ENCODE measurements around the gene PNLIPRP3.

Gene PNLIPRP3

DNA sequence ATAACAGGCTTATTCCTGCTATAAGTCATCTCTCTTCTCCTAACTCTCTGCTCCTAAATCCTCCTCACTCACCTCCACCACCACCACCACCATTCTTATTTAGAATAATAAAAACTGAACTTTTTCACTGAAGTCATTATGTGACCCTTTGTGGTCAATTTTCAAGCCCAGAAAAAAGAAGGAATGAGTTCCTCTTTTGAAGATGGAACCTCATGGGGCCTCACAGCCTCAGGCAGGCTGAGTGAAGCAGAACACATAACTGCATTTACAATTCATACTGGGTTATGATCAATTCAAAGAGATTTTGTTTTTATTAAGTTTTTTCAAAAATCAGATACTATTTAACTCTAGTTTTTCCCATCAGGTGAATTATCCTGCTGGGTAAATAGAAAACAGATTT, 29.8 kb downstream of the PNLIPRP3 start:
- TF ChIP-seq, protein P1, sequence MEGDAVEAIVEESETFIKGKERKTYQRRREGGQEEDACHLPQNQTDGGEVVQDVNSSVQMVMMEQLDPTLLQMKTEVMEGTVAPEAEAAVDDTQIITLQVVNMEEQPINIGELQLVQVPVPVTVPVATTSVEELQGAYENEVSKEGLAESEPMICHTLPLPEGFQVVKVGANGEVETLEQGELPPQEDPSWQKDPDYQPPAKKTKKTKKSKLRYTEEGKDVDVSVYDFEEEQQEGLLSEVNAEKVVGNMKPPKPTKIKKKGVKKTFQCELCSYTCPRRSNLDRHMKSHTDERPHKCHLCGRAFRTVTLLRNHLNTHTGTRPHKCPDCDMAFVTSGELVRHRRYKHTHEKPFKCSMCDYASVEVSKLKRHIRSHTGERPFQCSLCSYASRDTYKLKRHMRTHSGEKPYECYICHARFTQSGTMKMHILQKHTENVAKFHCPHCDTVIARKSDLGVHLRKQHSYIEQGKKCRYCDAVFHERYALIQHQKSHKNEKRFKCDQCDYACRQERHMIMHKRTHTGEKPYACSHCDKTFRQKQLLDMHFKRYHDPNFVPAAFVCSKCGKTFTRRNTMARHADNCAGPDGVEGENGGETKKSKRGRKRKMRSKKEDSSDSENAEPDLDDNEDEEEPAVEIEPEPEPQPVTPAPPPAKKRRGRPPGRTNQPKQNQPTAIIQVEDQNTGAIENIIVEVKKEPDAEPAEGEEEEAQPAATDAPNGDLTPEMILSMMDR (IDR thresholded peaks at IDR 0.05): no peak

DNA sequence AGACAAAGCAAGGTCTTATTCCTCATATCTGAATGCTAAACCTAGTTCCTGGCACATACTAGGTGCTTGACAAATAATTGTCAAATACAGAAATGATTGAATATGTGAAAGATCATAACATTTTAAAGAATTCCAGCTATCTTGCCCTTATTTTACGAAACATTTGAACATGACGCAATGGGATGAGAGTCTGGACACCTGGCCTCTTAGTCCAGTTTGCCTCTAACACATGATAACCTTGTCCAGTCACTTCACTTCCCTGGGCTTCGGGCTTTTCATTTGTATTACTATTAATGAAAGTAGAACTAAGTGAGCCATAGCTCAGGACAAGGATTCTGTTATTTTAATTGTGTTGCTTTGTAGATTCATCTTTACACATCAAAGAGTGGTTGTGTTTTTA, 32.6 kb downstream of the PNLIPRP3 start:
- TF ChIP-seq, protein P1 (IDR thresholded peaks at IDR 0.05): no peak

DNA sequence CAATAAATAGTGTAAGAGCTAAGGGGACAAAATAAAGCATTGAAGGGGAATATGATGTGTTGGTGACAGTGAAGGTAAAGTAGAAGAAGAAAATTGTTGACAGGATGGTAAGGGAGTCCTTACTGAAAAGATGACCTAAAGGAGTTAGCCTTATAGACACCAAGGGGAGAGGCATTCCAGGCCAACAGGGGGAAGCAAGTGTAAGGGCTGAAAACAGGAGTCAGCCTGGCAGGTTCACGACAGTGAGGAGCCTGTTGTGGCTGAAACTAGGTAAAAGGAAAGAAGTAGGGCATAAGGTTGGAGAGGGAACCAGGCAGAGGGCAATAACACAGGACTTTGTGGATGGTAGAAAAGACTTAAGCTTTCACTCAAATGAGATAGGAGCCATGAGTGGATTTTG, 34.0 kb downstream of the PNLIPRP3 start:
- TF ChIP-seq, protein P1 (IDR thresholded peaks at IDR 0.05): no peak

DNA sequence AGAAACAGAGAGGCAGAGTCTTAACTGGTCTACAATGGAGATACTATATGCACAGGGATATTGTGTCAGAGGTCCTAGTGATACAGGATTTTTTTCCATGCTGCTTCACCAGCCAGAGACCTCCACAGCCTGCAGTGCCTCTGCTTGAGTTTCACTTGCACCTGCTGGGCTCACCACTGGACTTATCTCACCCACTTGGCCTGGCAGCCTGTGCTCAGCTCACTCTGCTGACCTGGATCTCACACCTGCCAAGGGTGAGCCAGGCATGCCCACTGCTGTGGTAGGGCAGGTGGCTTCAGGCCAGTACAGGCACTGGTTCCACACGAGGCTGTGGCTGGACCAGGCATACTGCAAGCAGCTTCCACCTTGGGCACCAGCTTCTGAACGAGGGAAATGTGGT, 36.6 kb downstream of the PNLIPRP3 start:
- TF ChIP-seq, protein P1 (IDR thresholded peaks at IDR 0.05): no peak

DNA sequence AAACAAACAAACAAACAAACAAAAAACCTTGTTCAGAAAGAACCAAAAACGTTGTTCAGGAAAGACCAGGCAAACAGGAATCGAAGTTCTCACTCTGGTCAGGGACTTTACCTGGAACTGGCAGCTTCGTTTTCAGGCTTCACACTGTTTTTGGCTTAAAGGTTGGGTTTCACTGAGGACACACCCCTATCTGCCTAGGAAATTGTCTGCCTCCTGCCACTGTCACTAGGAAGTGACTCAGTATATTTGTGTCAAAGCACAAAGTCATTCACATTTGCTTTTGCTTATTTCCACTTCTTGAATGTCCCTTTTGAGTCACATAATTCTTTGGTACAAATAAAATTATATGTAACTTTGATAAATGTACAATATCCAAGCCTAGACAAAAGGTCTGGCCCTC, 37.9 kb downstream of the PNLIPRP3 start:
- TF ChIP-seq, protein P1 (IDR thresholded peaks at IDR 0.05): no peak

DNA sequence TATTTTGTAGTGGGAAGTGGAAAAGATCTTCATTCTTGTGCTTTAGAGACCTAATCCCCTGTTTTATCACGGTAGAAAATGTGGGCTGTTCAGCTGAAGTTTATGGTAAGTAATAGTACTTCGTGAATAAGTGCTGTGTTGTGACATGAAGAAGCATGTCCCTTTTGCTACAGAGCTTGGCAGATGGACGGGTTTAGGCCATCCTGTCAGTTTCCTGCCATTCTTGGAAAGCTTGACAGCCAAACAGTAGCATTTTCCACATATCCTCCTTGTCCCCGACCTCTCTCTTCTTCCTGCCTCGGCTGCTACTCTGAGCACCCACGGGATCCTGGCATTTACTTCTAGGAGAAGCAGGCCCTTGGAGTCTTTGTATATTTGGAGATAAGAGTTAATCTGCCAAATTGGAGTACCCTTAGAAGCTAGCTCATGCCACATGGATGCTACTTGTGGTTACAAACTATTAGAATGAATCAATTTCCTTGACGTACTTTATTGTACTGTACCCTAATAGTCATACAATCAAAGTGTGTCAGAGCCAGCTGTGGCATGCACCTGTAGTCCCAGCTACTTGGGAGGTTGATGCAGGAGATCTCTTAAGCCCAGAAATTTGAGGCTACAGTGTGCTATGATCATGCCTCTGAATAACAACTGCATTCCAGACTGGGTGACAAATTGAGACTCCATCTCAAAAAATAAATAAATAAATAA, 39.2 kb downstream of the PNLIPRP3 start:
- TF ChIP-seq, protein P1 (IDR thresholded peaks at IDR 0.05): no peak

DNA sequence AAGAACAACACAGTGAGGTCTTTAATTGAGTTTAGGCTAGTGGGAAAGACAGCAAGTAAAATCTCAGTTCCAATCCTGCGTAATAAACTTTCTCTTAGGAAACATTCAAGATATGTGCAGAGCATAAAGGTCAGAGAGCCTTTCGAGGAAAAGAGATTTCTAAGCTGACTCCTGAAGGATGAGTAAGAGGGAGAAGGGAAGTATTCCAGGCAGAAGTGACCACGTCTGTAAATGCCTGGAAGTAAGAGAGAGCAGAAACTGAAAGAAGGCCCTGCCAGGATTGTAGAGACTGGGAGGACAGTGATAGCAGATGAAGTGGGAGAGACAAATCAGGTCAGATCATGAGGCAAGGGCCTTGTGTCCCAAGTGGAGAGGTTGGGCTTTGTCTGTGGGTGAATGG, 41.8 kb downstream of the PNLIPRP3 start:
- TF ChIP-seq, protein P1 (IDR thresholded peaks at IDR 0.05): no peak

DNA sequence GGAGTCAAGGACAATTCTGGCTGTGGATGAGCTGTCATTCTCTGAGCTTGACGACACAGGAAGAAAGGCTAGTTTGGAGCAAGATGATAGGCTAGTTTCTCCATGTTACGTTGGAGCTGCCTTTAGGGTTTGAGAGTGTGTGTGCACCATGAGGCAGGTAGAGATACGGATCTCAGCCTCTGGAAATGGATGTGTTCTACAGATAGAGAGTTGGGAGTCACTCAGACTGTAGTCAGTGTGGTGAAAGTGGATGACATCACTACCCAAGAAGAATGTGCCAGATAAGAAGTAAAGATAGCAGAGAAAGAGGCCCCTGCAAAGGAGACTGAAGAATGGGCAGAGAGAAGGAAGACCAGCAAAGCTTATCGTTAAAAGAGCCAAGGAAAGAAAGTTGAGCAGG, 42.4 kb downstream of the PNLIPRP3 start:
- TF ChIP-seq, protein P1 (IDR thresholded peaks at IDR 0.05): no peak

Data from LNCAP (cell line).